ENCODE measurements around the gene DNAJC19.

Gene DNAJC19

DNA sequence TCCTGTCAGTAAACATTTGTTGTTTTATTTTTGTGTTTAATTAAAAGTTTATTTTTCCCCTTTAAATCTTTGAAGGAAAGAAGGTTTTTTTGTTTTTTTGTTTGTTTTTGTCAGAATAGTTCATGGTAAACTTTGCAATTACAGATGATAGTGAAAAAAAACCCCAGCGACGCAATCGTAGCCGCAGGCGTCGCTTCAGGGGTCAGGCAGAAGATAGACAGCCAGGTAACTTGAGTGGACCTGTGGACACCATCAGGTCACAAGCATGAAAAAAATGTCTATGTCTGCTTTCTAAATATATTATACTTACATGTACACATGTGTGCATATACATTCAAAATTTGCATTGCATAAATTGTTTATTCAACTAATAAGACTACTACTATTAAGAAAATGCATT, 18.6 kb downstream of the DNAJC19 start:
- no peak overlapping the region for H3K4me3 ChIP-seq (ENCODE audit: insufficient read depth, low read depth, low read length)
- no peaks in the 10 kb centered on the region for H3K27me3 ChIP-seq (ENCODE audit: control insufficient read depth, insufficient read depth, low read length, poor library complexity, severe bottlenecking)
- H3K4me1 ChIP-seq (ENCODE audit: control insufficient read depth, insufficient read depth, low read length): no peaks in the 10 kb centered on the region
- peaks cover 11% of the 10 kb centered on the region for H3K36me3 ChIP-seq (ENCODE audit: control insufficient read depth, insufficient read depth, low read length)
- 94 to 99% methylated on average over 6 of the region's 6 CpGs for WGBS, 2 experiments
- H3K27ac ChIP-seq (ENCODE audit: insufficient read depth, low read depth, low read length, poor library complexity, severe bottlenecking): no peak overlapping the region
- H3K9me3 ChIP-seq (ENCODE audit: control insufficient read depth, low read length): no peaks in the 10 kb centered on the region

DNA sequence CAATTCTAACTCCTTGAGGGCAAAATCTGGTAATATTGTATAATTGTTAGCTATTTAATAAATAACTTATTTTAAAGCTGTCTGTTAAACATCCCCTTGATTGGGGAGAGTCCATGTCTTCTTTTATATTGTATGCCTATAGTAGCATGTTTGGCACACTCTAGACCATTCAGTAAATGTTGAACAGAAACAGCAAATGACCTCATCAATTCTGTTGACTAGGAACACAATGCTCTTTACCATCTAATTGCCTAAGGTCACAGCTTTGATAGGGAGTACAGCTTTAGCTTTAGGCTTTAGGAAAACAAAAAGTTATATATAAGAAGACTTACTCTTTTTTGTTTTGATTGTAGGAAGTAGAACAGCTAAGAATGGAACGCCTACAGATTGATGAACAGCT, 27.0 kb downstream of the DNAJC19 start:
- Histone ChIP-seq H3K4me3 (ENCODE audit: insufficient read depth, low read depth, low read length) (no peak overlapping the region), H3K9me3 (ENCODE audit: control insufficient read depth, low read length) (no peaks in the 10 kb centered on the region), H3K36me3 (ENCODE audit: control insufficient read depth, insufficient read depth, low read length) (peaks cover 31% of the 10 kb centered on the region), H3K27ac (ENCODE audit: insufficient read depth, low read depth, low read length, poor library complexity, severe bottlenecking) (no peak overlapping the region), H3K4me1 (ENCODE audit: control insufficient read depth, insufficient read depth, low read length) (no peaks in the 10 kb centered on the region), H3K27me3 (ENCODE audit: control insufficient read depth, insufficient read depth, low read length, poor library complexity, severe bottlenecking) (no peaks in the 10 kb centered on the region)
- WGBS, 2 experiments: 93 to 96% methylated on average over 1 of the region's 1 CpG

DNA sequence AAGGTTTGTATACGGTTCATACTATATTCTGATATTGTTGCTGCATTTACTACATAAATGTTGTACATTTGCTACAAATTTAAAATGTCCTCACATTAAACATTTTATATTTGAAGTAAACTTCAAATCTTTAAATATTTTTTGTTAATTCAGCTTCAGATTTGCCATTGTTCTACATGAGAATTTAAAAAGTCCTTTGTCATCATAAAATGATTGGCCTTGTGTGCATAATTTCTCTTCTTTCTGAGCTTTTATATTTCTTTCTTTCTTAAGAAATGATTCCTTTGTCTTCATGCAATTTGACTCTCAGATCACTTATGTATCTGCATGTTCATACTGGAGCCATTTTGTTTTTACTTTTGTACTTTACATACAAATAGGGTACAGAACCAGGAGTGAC, 28.0 kb downstream of the DNAJC19 start:
- H3K27ac ChIP-seq (ENCODE audit: insufficient read depth, low read depth, low read length, poor library complexity, severe bottlenecking): no peak overlapping the region
- WGBS, 2 experiments: 80% methylated on average over 1 of the region's 1 CpG; no CpG with 5 or more reads in 1 of the 2 experiments
- no peaks in the 10 kb centered on the region for H3K9me3 ChIP-seq (ENCODE audit: control insufficient read depth, low read length)
- no peaks in the 10 kb centered on the region for H3K4me1 ChIP-seq (ENCODE audit: control insufficient read depth, insufficient read depth, low read length)
- peaks cover 36% of the 10 kb centered on the region for H3K36me3 ChIP-seq (ENCODE audit: control insufficient read depth, insufficient read depth, low read length)
- H3K27me3 ChIP-seq (ENCODE audit: control insufficient read depth, insufficient read depth, low read length, poor library complexity, severe bottlenecking): no peaks in the 10 kb centered on the region
- no peak overlapping the region for H3K4me3 ChIP-seq (ENCODE audit: insufficient read depth, low read depth, low read length)

DNA sequence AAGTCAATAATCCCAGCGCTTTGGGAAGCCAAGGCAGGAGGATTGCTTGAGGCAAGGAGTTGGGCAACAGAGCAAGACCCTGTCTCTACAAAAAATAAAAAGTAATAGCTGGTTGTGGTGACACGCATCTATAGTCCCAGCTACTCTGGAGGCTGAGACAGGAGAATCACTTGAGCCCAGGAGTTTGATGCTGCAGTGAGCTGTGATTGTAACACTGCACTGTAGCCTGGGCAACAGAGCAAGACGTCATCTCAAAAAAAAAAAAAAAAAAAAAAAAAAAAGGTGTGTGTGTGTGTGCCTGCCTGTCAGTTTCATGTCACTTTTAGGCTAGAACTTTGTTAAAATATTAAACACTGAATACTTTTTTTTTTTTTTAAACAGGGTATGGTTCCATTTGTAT, 28.4 kb downstream of the DNAJC19 start:
- no peak overlapping the region for H3K4me3 ChIP-seq (ENCODE audit: insufficient read depth, low read depth, low read length)
- H3K27ac ChIP-seq (ENCODE audit: insufficient read depth, low read depth, low read length, poor library complexity, severe bottlenecking): no peak overlapping the region
- no peaks in the 10 kb centered on the region for H3K4me1 ChIP-seq (ENCODE audit: control insufficient read depth, insufficient read depth, low read length)
- H3K27me3 ChIP-seq (ENCODE audit: control insufficient read depth, insufficient read depth, low read length, poor library complexity, severe bottlenecking): no peaks in the 10 kb centered on the region
- peaks cover 39% of the 10 kb centered on the region for H3K36me3 ChIP-seq (ENCODE audit: control insufficient read depth, insufficient read depth, low read length)
- WGBS, 2 experiments: 89 to 95% methylated on average over 3 of the region's 3 CpGs
- H3K9me3 ChIP-seq (ENCODE audit: control insufficient read depth, low read length): no peaks in the 10 kb centered on the region

DNA sequence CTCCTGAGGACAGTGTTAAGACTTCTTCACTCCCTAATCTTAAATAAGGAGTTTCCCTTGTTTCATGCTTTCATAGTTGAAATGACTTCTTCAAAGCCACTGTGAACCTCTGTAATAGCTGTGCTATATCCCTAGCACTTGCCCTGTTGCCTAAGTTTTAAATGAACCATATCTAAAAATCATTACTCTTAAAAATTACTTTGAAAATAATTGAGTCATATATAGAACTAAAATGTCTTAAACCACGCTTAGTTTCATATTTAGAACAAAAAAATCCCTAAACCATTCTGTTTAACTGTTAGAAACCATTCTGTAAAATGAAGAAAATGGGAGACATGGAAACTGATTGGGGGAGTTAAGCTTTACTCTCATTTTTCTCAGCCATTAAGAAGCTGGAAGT, 29.8 kb downstream of the DNAJC19 start:
- no peaks in the 10 kb centered on the region for H3K27me3 ChIP-seq (ENCODE audit: control insufficient read depth, insufficient read depth, low read length, poor library complexity, severe bottlenecking)
- H3K27ac ChIP-seq (ENCODE audit: insufficient read depth, low read depth, low read length, poor library complexity, severe bottlenecking): no peak overlapping the region
- no peaks in the 10 kb centered on the region for H3K4me1 ChIP-seq (ENCODE audit: control insufficient read depth, insufficient read depth, low read length)
- peaks cover 39% of the 10 kb centered on the region for H3K36me3 ChIP-seq (ENCODE audit: control insufficient read depth, insufficient read depth, low read length)
- H3K4me3 ChIP-seq (ENCODE audit: insufficient read depth, low read depth, low read length): no peak overlapping the region
- WGBS, 2 experiments: 80% methylated on average over 1 of the region's 1 CpG; no CpG with 5 or more reads in 1 of the 2 experiments
- H3K9me3 ChIP-seq (ENCODE audit: control insufficient read depth, low read length): no peaks in the 10 kb centered on the region

DNA sequence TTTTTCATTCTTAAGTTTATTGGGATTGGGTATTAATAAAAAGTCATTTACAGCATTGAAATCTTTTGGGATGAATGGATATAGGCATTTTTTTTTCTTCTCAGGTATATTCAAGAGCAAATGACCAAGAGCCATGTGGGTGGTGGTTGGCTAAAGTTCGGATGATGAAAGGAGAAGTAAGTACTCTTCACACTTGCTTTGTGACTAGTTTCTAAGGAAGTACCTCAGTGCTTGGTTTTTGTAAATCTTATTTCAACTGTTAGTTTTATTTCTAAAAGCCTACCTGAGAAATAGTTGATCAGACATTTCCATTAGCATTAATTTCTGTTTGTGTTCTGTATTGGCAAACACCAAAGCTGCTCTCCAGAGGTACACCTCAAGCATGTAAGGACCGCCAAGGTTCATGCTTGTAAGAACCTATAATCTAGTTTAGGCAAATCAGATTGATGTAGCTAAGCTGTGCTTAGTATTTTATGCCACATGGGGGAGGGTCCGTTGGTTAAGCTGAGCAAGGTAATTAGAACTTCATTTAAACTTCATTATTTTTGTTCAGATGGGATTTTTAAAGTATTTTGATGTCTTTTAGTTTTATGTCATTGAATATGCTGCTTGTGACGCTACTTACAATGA, 41.7 kb downstream of the DNAJC19 start:
- H3K4me1 ChIP-seq (ENCODE audit: control insufficient read depth, insufficient read depth, low read length): no peaks in the 10 kb centered on the region
- no peak overlapping the region for H3K27ac ChIP-seq (ENCODE audit: insufficient read depth, low read depth, low read length, poor library complexity, severe bottlenecking)
- no peaks in the 10 kb centered on the region for H3K9me3 ChIP-seq (ENCODE audit: control insufficient read depth, low read length)
- H3K36me3 ChIP-seq (ENCODE audit: control insufficient read depth, insufficient read depth, low read length): peaks cover 30% of the 10 kb centered on the region
- no peak overlapping the region for H3K4me3 ChIP-seq (ENCODE audit: insufficient read depth, low read depth, low read length)
- 73 to 77% methylated on average over 2 to 4 of the region's 4 CpGs for WGBS, 2 experiments
- no peaks in the 10 kb centered on the region for H3K27me3 ChIP-seq (ENCODE audit: control insufficient read depth, insufficient read depth, low read length, poor library complexity, severe bottlenecking)

DNA sequence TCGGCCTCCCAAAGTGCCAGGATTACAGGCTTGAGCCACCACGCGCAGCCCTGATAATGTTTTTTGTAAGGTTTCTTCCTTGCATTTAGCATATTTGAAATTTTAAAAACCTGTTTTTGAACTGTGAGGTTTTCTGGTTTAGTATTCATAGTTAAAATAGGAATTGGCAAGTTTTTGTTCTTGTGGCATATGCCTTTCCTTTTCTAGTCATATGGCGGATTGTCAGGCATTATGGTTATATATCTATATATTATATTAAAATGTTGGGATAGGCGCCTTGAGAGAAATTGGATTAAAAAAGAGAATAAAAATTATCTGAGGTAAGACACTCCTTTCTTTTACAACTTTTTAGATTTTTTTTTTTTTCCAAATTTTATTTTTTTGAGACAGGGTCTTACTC, 48.7 kb downstream of the DNAJC19 start:
- Histone ChIP-seq H3K4me1 (ENCODE audit: control insufficient read depth, insufficient read depth, low read length) (no peaks in the 10 kb centered on the region), H3K9me3 (ENCODE audit: control insufficient read depth, low read length) (no peaks in the 10 kb centered on the region), H3K27ac (ENCODE audit: insufficient read depth, low read depth, low read length, poor library complexity, severe bottlenecking) (no peak overlapping the region), H3K36me3 (ENCODE audit: control insufficient read depth, insufficient read depth, low read length) (peaks cover 12% of the 10 kb centered on the region), H3K4me3 (ENCODE audit: insufficient read depth, low read depth, low read length) (no peak overlapping the region), H3K27me3 (ENCODE audit: control insufficient read depth, insufficient read depth, low read length, poor library complexity, severe bottlenecking) (no peaks in the 10 kb centered on the region)
- WGBS, 2 experiments: 96 to 100% methylated on average over 3 of the region's 5 CpGs

DNA sequence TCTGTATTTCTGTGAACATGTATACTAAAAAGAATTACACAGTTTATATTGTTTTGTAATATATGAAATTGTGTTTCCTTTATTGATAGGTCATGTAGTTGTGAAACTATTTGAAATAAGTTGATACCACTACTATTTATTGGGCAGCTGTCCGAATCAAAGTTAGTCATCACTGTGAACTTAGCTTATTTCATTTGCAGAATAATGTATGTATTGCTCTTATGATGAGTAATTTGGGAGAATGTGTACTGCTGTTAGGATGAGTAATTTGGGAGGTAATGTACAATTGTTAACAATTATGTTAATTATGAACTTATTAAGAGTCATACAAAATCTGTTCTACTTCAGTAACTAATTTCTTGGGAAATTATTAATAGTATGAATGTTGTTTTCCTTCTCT, 54.9 kb downstream of the DNAJC19 start:
- peaks cover 8% of the 10 kb centered on the region for H3K36me3 ChIP-seq (ENCODE audit: control insufficient read depth, insufficient read depth, low read length)
- H3K27me3 ChIP-seq (ENCODE audit: control insufficient read depth, insufficient read depth, low read length, poor library complexity, severe bottlenecking): no peaks in the 10 kb centered on the region
- no peaks in the 10 kb centered on the region for H3K4me1 ChIP-seq (ENCODE audit: control insufficient read depth, insufficient read depth, low read length)
- no peak overlapping the region for H3K4me3 ChIP-seq (ENCODE audit: insufficient read depth, low read depth, low read length)
- H3K9me3 ChIP-seq (ENCODE audit: control insufficient read depth, low read length): no peaks in the 10 kb centered on the region
- WGBS, 2 experiments: 100% methylated on average over 1 of the region's 1 CpG
- no peak overlapping the region for H3K27ac ChIP-seq (ENCODE audit: insufficient read depth, low read depth, low read length, poor library complexity, severe bottlenecking)

Measured in ectodermal cell (in vitro differentiated cells).